HUES6 (cell line): ENCODE data around the gene PTGES.
A peak's percentile ranks its signal among the peaks of the same experiment; 100 is the strongest.
"Not testable (repeated sequence)": the region's sequence is repeated elsewhere in the genome, so short reads cannot be mapped to it uniquely, and the experiment has no call there.

Source experiments
- H3K27ac ChIP-seq: 2 replicates; pipeline ENCODE4 v1.7.0; 2013; ENCODE audit warnings: low read depth, mild to moderate bottlenecking, low read length, inconsistent platforms
- H3K27me3 ChIP-seq: 2 replicates; pipeline ENCODE4 v1.6.1; 2013; ENCODE audit warnings: low read length; ENCODE audit not compliant: control insufficient read depth, insufficient read depth
- H3K36me3 ChIP-seq: 2 replicates; pipeline ENCODE4 v1.6.1; 2013; ENCODE audit warnings: low read length; ENCODE audit not compliant: control insufficient read depth, insufficient read depth
- H3K4me1 ChIP-seq: 2 replicates; pipeline ENCODE4 v1.6.1; 2013; ENCODE audit warnings: low read length; ENCODE audit not compliant: control insufficient read depth, insufficient read depth
- H3K4me3 ChIP-seq: 2 replicates; pipeline ENCODE4 v1.5.1; 2013; ENCODE audit warnings: low read depth, low read length
- H3K9ac ChIP-seq: one replicate; pipeline ENCODE4 v1.6.1; 2013; ENCODE audit warnings: mild to moderate bottlenecking, low read length
- H3K9me3 ChIP-seq: 2 replicates; pipeline ENCODE4 v1.6.1; 2013; ENCODE audit warnings: low read depth, low read length; ENCODE audit not compliant: control insufficient read depth, insufficient read depth

The PTGES gene

GRCh38 chr9:129757045-129757444 is 4.2 kb upstream of the PTGES start:
- Histone ChIP-seq H3K27ac (no peak overlapping the region), H3K9me3 (no peaks in the 10 kb centered on the region), H3K4me3 (no peak overlapping the region), H3K9ac (no peak overlapping the region), H3K27me3 (no peaks in the 10 kb centered on the region), H3K36me3 (no peaks in the 10 kb centered on the region), H3K4me1 (peaks cover 18% of the 10 kb centered on the region)

GRCh38 chr9:129756191-129756590 is 3.3 kb upstream of the PTGES start:
- no peak overlapping the region for H3K4me3 ChIP-seq
- H3K36me3 ChIP-seq: no peaks in the 10 kb centered on the region
- peaks cover 15% of the 10 kb centered on the region for H3K4me1 ChIP-seq
- no peaks in the 10 kb centered on the region for H3K27me3 ChIP-seq
- no peak overlapping the region for H3K9ac ChIP-seq
- no peaks in the 10 kb centered on the region for H3K9me3 ChIP-seq
- no peak overlapping the region for H3K27ac ChIP-seq

- Histone ChIP-seq H3K9ac (no peak overlapping the region), H3K27ac (no peak overlapping the region), H3K4me1 (peaks cover 15% of the 10 kb centered on the region), H3K9me3 (no peaks in the 10 kb centered on the region), H3K36me3 (no peaks in the 10 kb centered on the region), H3K4me3 (no peak overlapping the region), H3K27me3 (no peaks in the 10 kb centered on the region)
Observed at GRCh38 chr9:129755151-129755550, 2.3 kb upstream of the PTGES start.

GRCh38 chr9:129751841-129752801 is 721 bp downstream of the PTGES start:
- Histone ChIP-seq H3K27me3 (no peaks in the 10 kb centered on the region), H3K9me3 (no peaks in the 10 kb centered on the region), H3K4me3 (0 out of 2 replicates have a peak overlapping the region, but pooled peaks have one; percentile 18), H3K9ac (no peak overlapping the region), H3K27ac (no peak overlapping the region), H3K36me3 (no peaks in the 10 kb centered on the region), H3K4me1 (peaks cover 15% of the 10 kb centered on the region)

- Histone ChIP-seq H3K9ac (peak overlapping the region; percentile 11), H3K36me3 (no peaks in the 10 kb centered on the region), H3K4me3 (no peak overlapping the region), H3K4me1 (peaks cover 15% of the 10 kb centered on the region), H3K9me3 (no peaks in the 10 kb centered on the region), H3K27ac (no peak overlapping the region), H3K27me3 (no peaks in the 10 kb centered on the region)
Observed at GRCh38 chr9:129750013-129750638, 2.7 kb downstream of the PTGES start.

GRCh38 chr9:129749575-129749974 is 3.3 kb downstream of the PTGES start:
- Histone ChIP-seq H3K27me3 (no peaks in the 10 kb centered on the region), H3K4me3 (no peak overlapping the region), H3K36me3 (no peaks in the 10 kb centered on the region), H3K9ac (no peak overlapping the region), H3K4me1 (peaks cover 15% of the 10 kb centered on the region), H3K9me3 (no peaks in the 10 kb centered on the region), H3K27ac (no peak overlapping the region)

GRCh38 chr9:129749052-129749451 is 3.8 kb downstream of the PTGES start:
- H3K27ac ChIP-seq, H3K36me3 ChIP-seq, H3K9ac ChIP-seq, H3K27me3 ChIP-seq, H3K9me3 ChIP-seq, H3K4me3 ChIP-seq: not testable (repeated sequence)
- H3K4me1 ChIP-seq: peaks cover 15% of the 10 kb centered on the region

- Histone ChIP-seq H3K27me3 (no peaks in the 10 kb centered on the region), H3K36me3 (no peaks in the 10 kb centered on the region), H3K4me3 (no peak overlapping the region), H3K4me1 (peaks cover 14% of the 10 kb centered on the region), H3K27ac (no peak overlapping the region), H3K9me3 (no peaks in the 10 kb centered on the region), H3K9ac (no peak overlapping the region)
Observed at GRCh38 chr9:129748249-129748648, 4.6 kb downstream of the PTGES start.

- Histone ChIP-seq H3K9me3 (no peaks in the 10 kb centered on the region), H3K36me3 (no peaks in the 10 kb centered on the region), H3K9ac (no peak overlapping the region), H3K27me3 (no peaks in the 10 kb centered on the region), H3K27ac (no peak overlapping the region), H3K4me1 (no peaks in the 10 kb centered on the region; the same call in 1 of the 2 replicates), H3K4me3 (no peak overlapping the region)
Observed at GRCh38 chr9:129746092-129746777, 6.6 kb downstream of the PTGES start.

GRCh38 chr9:129745200-129745599 is 7.6 kb downstream of the PTGES start:
- no peak overlapping the region for H3K27ac ChIP-seq
- no peaks in the 10 kb centered on the region; the same call in 1 of the 2 replicates for H3K4me1 ChIP-seq
- H3K27me3 ChIP-seq: no peaks in the 10 kb centered on the region
- H3K36me3 ChIP-seq: no peaks in the 10 kb centered on the region
- H3K9me3 ChIP-seq: no peaks in the 10 kb centered on the region
- no peak overlapping the region for H3K9ac ChIP-seq
- no peak overlapping the region for H3K4me3 ChIP-seq
